Measurements from ENCODE around the gene NMNAT3.

NMNAT3 gene

GRCh38 chr3:139677388-139678155 lies at the start of gene NMNAT3:
Gene NMNAT3, minus strand, starts transcription at chr3:139677972. Its CDS starts 50,248 bp downstream, at chr3:139627724.
- DNase-seq, result peak; percentile 90

- DNase-seq, result no peak
These were observed 43.6 kb upstream of the NMNAT3 start for GRCh38 chr3:139721370-139721769.

- peak; percentile 86 for DNase-seq
These were observed 40.6 kb upstream of the NMNAT3 start for GRCh38 chr3:139718415-139718814.

GRCh38 chr3:139716908-139717485 lies 39.2 kb upstream of the NMNAT3 start:
- DNase-seq, result peak; percentile 59

GRCh38 chr3:139715743-139716360 lies 38.1 kb upstream of the NMNAT3 start:
- DNase-seq, result peak; percentile 14

- DNase-seq, result no peak
These were observed 37.4 kb upstream of the NMNAT3 start for GRCh38 chr3:139715166-139715565.

GRCh38 chr3:139710212-139710611 lies 32.4 kb upstream of the NMNAT3 start:
- peak; percentile 74 for DNase-seq

- DNase-seq, result no peak
These were observed 27.9 kb upstream of the NMNAT3 start for GRCh38 chr3:139705631-139706030.

- no peak for DNase-seq
These were observed 18.5 kb upstream of the NMNAT3 start for GRCh38 chr3:139696314-139696604.

GRCh38 chr3:139695426-139696313 lies 17.9 kb upstream of the NMNAT3 start:
- no peak for DNase-seq

GRCh38 chr3:139695007-139695406 lies 17.2 kb upstream of the NMNAT3 start:
- no peak for DNase-seq

- no peak for DNase-seq
These were observed 16.8 kb upstream of the NMNAT3 start for GRCh38 chr3:139694542-139694941.

GRCh38 chr3:139691619-139692018 lies 13.8 kb upstream of the NMNAT3 start:
- no peak for DNase-seq

GRCh38 chr3:139689708-139690228 lies 12.0 kb upstream of the NMNAT3 start:
- peak; percentile 81 for DNase-seq

- DNase-seq, result peak; percentile 75
These were observed 11.3 kb upstream of the NMNAT3 start for GRCh38 chr3:139689122-139689521.

- no peak for DNase-seq
These were observed 9.7 kb upstream of the NMNAT3 start for GRCh38 chr3:139687431-139687830.

GRCh38 chr3:139686624-139687023 lies 8.9 kb upstream of the NMNAT3 start:
- no peak for DNase-seq

- no peak for DNase-seq
These were observed 8.4 kb upstream of the NMNAT3 start for GRCh38 chr3:139686206-139686605.

- no peak for DNase-seq
These were observed 1.5 kb upstream of the NMNAT3 start for GRCh38 chr3:139679220-139679775.

GRCh38 chr3:139676632-139677387 lies 962 bp downstream of the NMNAT3 start:
- peak; percentile 10 for DNase-seq

GRCh38 chr3:139676108-139676507 lies 1.7 kb downstream of the NMNAT3 start:
- DNase-seq, result no peak

GRCh38 chr3:139675327-139675726 lies 2.4 kb downstream of the NMNAT3 start:
- DNase-seq, result no peak

Measured in NCI-H69 (cell line).